Measurements from ENCODE around the gene LYPD6B.

Gene LYPD6B

GRCh38 chr2:149125031-149125725 is 86.7 kb downstream of the LYPD6B start:
- no peak overlapping the region for H3K27ac Mint-ChIP-seq
- no peak for DNase-seq
- H3K4me3 Mint-ChIP-seq = no peak overlapping the region
- H3K36me3 Mint-ChIP-seq (ENCODE audit: low read depth) = no peaks in the 10 kb centered on the region
- H3K4me1 Mint-ChIP-seq (ENCODE audit: low read depth) = peaks cover 1% of the 10 kb centered on the region
- H3K27me3 Mint-ChIP-seq = peaks cover 12% of the 10 kb centered on the region
- H3K9me3 Mint-ChIP-seq = no peaks in the 10 kb centered on the region

GRCh38 chr2:149129433-149129832 is 90.9 kb downstream of the LYPD6B start:
- no peak for DNase-seq
- Mint-ChIP-seq H3K9me3 (no peaks in the 10 kb centered on the region), H3K4me1 (ENCODE audit: low read depth) (peaks cover 1% of the 10 kb centered on the region), H3K27me3 (peaks cover 21% of the 10 kb centered on the region), H3K4me3 (no peak overlapping the region), H3K27ac (no peak overlapping the region), H3K36me3 (ENCODE audit: low read depth) (no peaks in the 10 kb centered on the region)

- Mint-ChIP-seq H3K27me3 (peaks cover 19% of the 10 kb centered on the region), H3K4me3 (no peak overlapping the region), H3K36me3 (ENCODE audit: low read depth) (no peaks in the 10 kb centered on the region), H3K4me1 (ENCODE audit: low read depth) (peaks cover 1% of the 10 kb centered on the region), H3K9me3 (no peaks in the 10 kb centered on the region), H3K27ac (no peak overlapping the region)
- no peak for DNase-seq
These were observed 93.8 kb downstream of the LYPD6B start for GRCh38 chr2:149132339-149132738.

- H3K27ac Mint-ChIP-seq = no peak overlapping the region
- peaks cover 1% of the 10 kb centered on the region for H3K4me1 Mint-ChIP-seq (ENCODE audit: low read depth)
- H3K9me3 Mint-ChIP-seq = no peaks in the 10 kb centered on the region
These were observed 94.4 kb downstream of the LYPD6B start for GRCh38 chr2:149132901-149133300.

GRCh38 chr2:149134335-149134923 is 95.9 kb downstream of the LYPD6B start:
- Mint-ChIP-seq H3K9me3 (no peaks in the 10 kb centered on the region), H3K36me3 (ENCODE audit: low read depth) (no peaks in the 10 kb centered on the region), H3K27me3 (peaks cover 19% of the 10 kb centered on the region)

More at GRCh38 chr2:149132901-149133300, 94.4 kb downstream of the LYPD6B start:
- Mint-ChIP-seq H3K36me3 (ENCODE audit: low read depth) (no peaks in the 10 kb centered on the region), H3K4me3 (no peak overlapping the region), H3K27me3 (peaks cover 19% of the 10 kb centered on the region)
- no peak for DNase-seq

GRCh38 chr2:149136111-149136510 is 97.6 kb downstream of the LYPD6B start:
- no peaks in the 10 kb centered on the region for H3K9me3 Mint-ChIP-seq
- H3K27ac Mint-ChIP-seq = no peak overlapping the region
- H3K36me3 Mint-ChIP-seq (ENCODE audit: low read depth) = no peaks in the 10 kb centered on the region
- DNase-seq = no peak
- no peaks in the 10 kb centered on the region for H3K4me1 Mint-ChIP-seq (ENCODE audit: low read depth)
- H3K4me3 Mint-ChIP-seq = no peak overlapping the region
- H3K27me3 Mint-ChIP-seq = peaks cover 14% of the 10 kb centered on the region

More at GRCh38 chr2:149134335-149134923, 95.9 kb downstream of the LYPD6B start:
- no peak overlapping the region for H3K27ac Mint-ChIP-seq
- no peak for DNase-seq
- peaks cover 1% of the 10 kb centered on the region for H3K4me1 Mint-ChIP-seq (ENCODE audit: low read depth)
- H3K4me3 Mint-ChIP-seq = no peak overlapping the region

GRCh38 chr2:149141046-149141445 is 102.5 kb downstream of the LYPD6B start:
- no peaks in the 10 kb centered on the region for H3K9me3 Mint-ChIP-seq
- peaks cover 17% of the 10 kb centered on the region for H3K27me3 Mint-ChIP-seq
- peaks cover 2% of the 10 kb centered on the region for H3K4me1 Mint-ChIP-seq (ENCODE audit: low read depth)
- no peak for DNase-seq
- H3K36me3 Mint-ChIP-seq (ENCODE audit: low read depth) = no peaks in the 10 kb centered on the region
- H3K27ac Mint-ChIP-seq = no peak overlapping the region
- H3K4me3 Mint-ChIP-seq = no peak overlapping the region

- Mint-ChIP-seq H3K27me3 (peaks cover 22% of the 10 kb centered on the region), H3K36me3 (ENCODE audit: low read depth) (no peaks in the 10 kb centered on the region), H3K4me1 (ENCODE audit: low read depth) (peaks cover 2% of the 10 kb centered on the region), H3K9me3 (no peaks in the 10 kb centered on the region), H3K4me3 (no peak overlapping the region), H3K27ac (no peak overlapping the region)
- no peak for DNase-seq
These were observed 105.2 kb downstream of the LYPD6B start for GRCh38 chr2:149143734-149144133.

GRCh38 chr2:149145314-149146295 is 107.1 kb downstream of the LYPD6B start:
- no peak overlapping the region for H3K27ac Mint-ChIP-seq
- no peaks in the 10 kb centered on the region for H3K36me3 Mint-ChIP-seq (ENCODE audit: low read depth)
- H3K27me3 Mint-ChIP-seq = peaks cover 22% of the 10 kb centered on the region
- DNase-seq = no peak
- H3K4me1 Mint-ChIP-seq (ENCODE audit: low read depth) = peaks cover 2% of the 10 kb centered on the region
- H3K9me3 Mint-ChIP-seq = no peaks in the 10 kb centered on the region
- H3K4me3 Mint-ChIP-seq = no peak overlapping the region

GRCh38 chr2:149146876-149147275 is 108.4 kb downstream of the LYPD6B start:
- no peaks in the 10 kb centered on the region for H3K36me3 Mint-ChIP-seq (ENCODE audit: low read depth)

GRCh38 chr2:149148194-149149006 is 109.9 kb downstream of the LYPD6B start:
- H3K27me3 Mint-ChIP-seq = peaks cover 24% of the 10 kb centered on the region
- peaks cover 2% of the 10 kb centered on the region for H3K4me1 Mint-ChIP-seq (ENCODE audit: low read depth)
- DNase-seq = no peak
- no peaks in the 10 kb centered on the region for H3K9me3 Mint-ChIP-seq
- H3K4me3 Mint-ChIP-seq = no peak overlapping the region
- no peaks in the 10 kb centered on the region for H3K36me3 Mint-ChIP-seq (ENCODE audit: low read depth)
- no peak overlapping the region for H3K27ac Mint-ChIP-seq

More at GRCh38 chr2:149146876-149147275, 108.4 kb downstream of the LYPD6B start:
- H3K27me3 Mint-ChIP-seq = peaks cover 22% of the 10 kb centered on the region
- H3K4me1 Mint-ChIP-seq (ENCODE audit: low read depth) = peaks cover 2% of the 10 kb centered on the region
- H3K27ac Mint-ChIP-seq = no peak overlapping the region
- no peaks in the 10 kb centered on the region for H3K9me3 Mint-ChIP-seq
- no peak overlapping the region for H3K4me3 Mint-ChIP-seq
- DNase-seq = no peak

GRCh38 chr2:149149007-149149297 is 110.5 kb downstream of the LYPD6B start:
- Mint-ChIP-seq H3K9me3 (no peaks in the 10 kb centered on the region), H3K27ac (no peak overlapping the region), H3K27me3 (peaks cover 27% of the 10 kb centered on the region), H3K4me3 (no peak overlapping the region), H3K36me3 (ENCODE audit: low read depth) (no peaks in the 10 kb centered on the region), H3K4me1 (ENCODE audit: low read depth) (peaks cover 2% of the 10 kb centered on the region)
- DNase-seq = no peak

- no peaks in the 10 kb centered on the region for H3K36me3 Mint-ChIP-seq (ENCODE audit: low read depth)
- H3K4me1 Mint-ChIP-seq (ENCODE audit: low read depth) = no peaks in the 10 kb centered on the region
- no peaks in the 10 kb centered on the region for H3K9me3 Mint-ChIP-seq
- no peak for DNase-seq
- H3K4me3 Mint-ChIP-seq = no peak overlapping the region
- H3K27ac Mint-ChIP-seq = no peak overlapping the region
- H3K27me3 Mint-ChIP-seq = peaks cover 30% of the 10 kb centered on the region
These were observed 114.0 kb downstream of the LYPD6B start for GRCh38 chr2:149152469-149152953.

Measured in activated T-cell treated with anti-CD3 and anti-CD28 coated beads, Interleukin-2, amount 50 U/mL, for 24 hours (primary cell).